ENCODE results near the gene ATP9B.

- TF ChIP-seq, protein P1, sequence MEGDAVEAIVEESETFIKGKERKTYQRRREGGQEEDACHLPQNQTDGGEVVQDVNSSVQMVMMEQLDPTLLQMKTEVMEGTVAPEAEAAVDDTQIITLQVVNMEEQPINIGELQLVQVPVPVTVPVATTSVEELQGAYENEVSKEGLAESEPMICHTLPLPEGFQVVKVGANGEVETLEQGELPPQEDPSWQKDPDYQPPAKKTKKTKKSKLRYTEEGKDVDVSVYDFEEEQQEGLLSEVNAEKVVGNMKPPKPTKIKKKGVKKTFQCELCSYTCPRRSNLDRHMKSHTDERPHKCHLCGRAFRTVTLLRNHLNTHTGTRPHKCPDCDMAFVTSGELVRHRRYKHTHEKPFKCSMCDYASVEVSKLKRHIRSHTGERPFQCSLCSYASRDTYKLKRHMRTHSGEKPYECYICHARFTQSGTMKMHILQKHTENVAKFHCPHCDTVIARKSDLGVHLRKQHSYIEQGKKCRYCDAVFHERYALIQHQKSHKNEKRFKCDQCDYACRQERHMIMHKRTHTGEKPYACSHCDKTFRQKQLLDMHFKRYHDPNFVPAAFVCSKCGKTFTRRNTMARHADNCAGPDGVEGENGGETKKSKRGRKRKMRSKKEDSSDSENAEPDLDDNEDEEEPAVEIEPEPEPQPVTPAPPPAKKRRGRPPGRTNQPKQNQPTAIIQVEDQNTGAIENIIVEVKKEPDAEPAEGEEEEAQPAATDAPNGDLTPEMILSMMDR (IDR thresholded peaks at IDR 0.05), result no peak
- TF ChIP-seq ZFX (IDR thresholded peaks at IDR 0.05; ENCODE audit: borderline replicate concordance), result no peak
These were observed 214.7 kb downstream of the ATP9B start for GRCh38 chr18:79283929-79284328.
